ENCODE data around the gene CXCL9. TPM values are rescaled to one million over a fixed set of nuclear protein-coding genes. Genes with fewer than 3 reads are reported as not detected.

Gene CXCL9
- total and polyA plus RNA-seq, 4 donors: 0.22 to 2.3 (median 1.3) TPM

DNA sequence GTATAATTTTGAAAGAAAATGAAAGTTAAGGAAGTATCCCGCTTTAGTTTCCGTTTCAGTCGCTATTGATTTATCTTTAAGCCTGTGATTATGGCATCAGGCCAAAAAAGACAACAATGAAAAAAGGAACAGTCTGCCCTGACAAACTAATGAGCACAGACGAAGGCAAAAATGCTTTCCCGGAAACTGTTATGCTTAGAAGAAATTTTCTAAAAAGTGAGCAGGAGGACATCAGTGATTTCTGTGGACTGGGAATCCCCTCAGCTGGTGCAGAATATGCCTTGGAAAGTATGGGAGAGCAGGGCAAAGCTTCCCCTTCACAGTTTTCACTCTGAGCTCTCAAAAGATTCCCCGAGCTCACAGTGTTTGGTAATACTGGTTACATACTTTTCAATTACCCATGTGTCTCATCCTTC lies 21.0 kb upstream of the CXCL9 start:
- no peak for DNase-seq (ENCODE audit: low spot score)
- no peaks in the 10 kb centered on the region for H3K9me3 ChIP-seq (ENCODE audit: control insufficient read depth in 4 of 4, low read length in 3 of 4)
- TF ChIP-seq, protein P1, sequence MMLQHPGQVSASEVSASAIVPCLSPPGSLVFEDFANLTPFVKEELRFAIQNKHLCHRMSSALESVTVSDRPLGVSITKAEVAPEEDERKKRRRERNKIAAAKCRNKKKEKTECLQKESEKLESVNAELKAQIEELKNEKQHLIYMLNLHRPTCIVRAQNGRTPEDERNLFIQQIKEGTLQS (IDR thresholded peaks at IDR 0.05): no peak
- TF ChIP-seq GABPA (IDR thresholded peaks at IDR 0.05 in 1 of 2, conservative IDR thresholded peaks at IDR 0.05 in 1 of 2) (no peak), RAD21 (IDR thresholded peaks at IDR 0.05) (no peak), FOXA1 (IDR thresholded peaks at IDR 0.05) (no peak), YY1 (IDR thresholded peaks at IDR 0.05) (peak; percentile 45), FOXA2 (IDR thresholded peaks at IDR 0.05) (no peak), JUND (IDR thresholded peaks at IDR 0.05) (no peak), TAF1 (conservative IDR thresholded peaks at IDR 0.05) (no peak), RXRA (IDR thresholded peaks at IDR 0.05) (peak in 1 of 2 donors; percentile 10), EGR1 (IDR thresholded peaks at IDR 0.05; ENCODE audit: low read depth in 2 of 2) (no peak), HNF4G (IDR thresholded peaks at IDR 0.05) (no peak), SP1 (IDR thresholded peaks at IDR 0.05) (peak; percentile 24), NR2F2 (IDR thresholded peaks at IDR 0.05) (no peak), HNF4A (conservative IDR thresholded peaks at IDR 0.05) (peak in 1 of 2 donors; percentile 14)
- TF ChIP-seq, protein P2, sequence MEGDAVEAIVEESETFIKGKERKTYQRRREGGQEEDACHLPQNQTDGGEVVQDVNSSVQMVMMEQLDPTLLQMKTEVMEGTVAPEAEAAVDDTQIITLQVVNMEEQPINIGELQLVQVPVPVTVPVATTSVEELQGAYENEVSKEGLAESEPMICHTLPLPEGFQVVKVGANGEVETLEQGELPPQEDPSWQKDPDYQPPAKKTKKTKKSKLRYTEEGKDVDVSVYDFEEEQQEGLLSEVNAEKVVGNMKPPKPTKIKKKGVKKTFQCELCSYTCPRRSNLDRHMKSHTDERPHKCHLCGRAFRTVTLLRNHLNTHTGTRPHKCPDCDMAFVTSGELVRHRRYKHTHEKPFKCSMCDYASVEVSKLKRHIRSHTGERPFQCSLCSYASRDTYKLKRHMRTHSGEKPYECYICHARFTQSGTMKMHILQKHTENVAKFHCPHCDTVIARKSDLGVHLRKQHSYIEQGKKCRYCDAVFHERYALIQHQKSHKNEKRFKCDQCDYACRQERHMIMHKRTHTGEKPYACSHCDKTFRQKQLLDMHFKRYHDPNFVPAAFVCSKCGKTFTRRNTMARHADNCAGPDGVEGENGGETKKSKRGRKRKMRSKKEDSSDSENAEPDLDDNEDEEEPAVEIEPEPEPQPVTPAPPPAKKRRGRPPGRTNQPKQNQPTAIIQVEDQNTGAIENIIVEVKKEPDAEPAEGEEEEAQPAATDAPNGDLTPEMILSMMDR (IDR thresholded peaks at IDR 0.05; ENCODE audit: low read depth, low read length, missing input control): no peak
- TF ChIP-seq, protein P3, sequence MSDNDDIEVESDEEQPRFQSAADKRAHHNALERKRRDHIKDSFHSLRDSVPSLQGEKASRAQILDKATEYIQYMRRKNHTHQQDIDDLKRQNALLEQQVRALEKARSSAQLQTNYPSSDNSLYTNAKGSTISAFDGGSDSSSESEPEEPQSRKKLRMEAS (IDR thresholded peaks at IDR 0.05): no peak
- TF ChIP-seq, protein P4, sequence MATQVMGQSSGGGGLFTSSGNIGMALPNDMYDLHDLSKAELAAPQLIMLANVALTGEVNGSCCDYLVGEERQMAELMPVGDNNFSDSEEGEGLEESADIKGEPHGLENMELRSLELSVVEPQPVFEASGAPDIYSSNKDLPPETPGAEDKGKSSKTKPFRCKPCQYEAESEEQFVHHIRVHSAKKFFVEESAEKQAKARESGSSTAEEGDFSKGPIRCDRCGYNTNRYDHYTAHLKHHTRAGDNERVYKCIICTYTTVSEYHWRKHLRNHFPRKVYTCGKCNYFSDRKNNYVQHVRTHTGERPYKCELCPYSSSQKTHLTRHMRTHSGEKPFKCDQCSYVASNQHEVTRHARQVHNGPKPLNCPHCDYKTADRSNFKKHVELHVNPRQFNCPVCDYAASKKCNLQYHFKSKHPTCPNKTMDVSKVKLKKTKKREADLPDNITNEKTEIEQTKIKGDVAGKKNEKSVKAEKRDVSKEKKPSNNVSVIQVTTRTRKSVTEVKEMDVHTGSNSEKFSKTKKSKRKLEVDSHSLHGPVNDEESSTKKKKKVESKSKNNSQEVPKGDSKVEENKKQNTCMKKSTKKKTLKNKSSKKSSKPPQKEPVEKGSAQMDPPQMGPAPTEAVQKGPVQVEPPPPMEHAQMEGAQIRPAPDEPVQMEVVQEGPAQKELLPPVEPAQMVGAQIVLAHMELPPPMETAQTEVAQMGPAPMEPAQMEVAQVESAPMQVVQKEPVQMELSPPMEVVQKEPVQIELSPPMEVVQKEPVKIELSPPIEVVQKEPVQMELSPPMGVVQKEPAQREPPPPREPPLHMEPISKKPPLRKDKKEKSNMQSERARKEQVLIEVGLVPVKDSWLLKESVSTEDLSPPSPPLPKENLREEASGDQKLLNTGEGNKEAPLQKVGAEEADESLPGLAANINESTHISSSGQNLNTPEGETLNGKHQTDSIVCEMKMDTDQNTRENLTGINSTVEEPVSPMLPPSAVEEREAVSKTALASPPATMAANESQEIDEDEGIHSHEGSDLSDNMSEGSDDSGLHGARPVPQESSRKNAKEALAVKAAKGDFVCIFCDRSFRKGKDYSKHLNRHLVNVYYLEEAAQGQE (IDR thresholded peaks at IDR 0.05): no peak
- TF ChIP-seq, protein P5, sequence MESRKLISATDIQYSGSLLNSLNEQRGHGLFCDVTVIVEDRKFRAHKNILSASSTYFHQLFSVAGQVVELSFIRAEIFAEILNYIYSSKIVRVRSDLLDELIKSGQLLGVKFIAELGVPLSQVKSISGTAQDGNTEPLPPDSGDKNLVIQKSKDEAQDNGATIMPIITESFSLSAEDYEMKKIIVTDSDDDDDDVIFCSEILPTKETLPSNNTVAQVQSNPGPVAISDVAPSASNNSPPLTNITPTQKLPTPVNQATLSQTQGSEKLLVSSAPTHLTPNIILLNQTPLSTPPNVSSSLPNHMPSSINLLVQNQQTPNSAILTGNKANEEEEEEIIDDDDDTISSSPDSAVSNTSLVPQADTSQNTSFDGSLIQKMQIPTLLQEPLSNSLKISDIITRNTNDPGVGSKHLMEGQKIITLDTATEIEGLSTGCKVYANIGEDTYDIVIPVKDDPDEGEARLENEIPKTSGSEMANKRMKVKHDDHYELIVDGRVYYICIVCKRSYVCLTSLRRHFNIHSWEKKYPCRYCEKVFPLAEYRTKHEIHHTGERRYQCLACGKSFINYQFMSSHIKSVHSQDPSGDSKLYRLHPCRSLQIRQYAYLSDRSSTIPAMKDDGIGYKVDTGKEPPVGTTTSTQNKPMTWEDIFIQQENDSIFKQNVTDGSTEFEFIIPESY (IDR thresholded peaks at IDR 0.05): no peak
- H3K9ac ChIP-seq (ENCODE audit: low read depth in 1 of 2, low read length in 2 of 2): peak overlapping the region in 1 of 2 donors; percentile 53
- H3K4me3 ChIP-seq (ENCODE audit: low read depth in 1 of 3, low read length in 3 of 3): peak overlapping the region; percentile 6 to 38 (median 17)
- 2% methylated on average over 6 of the region's 6 CpGs for WGBS
- no peaks in the 10 kb centered on the region for H3K27me3 ChIP-seq (ENCODE audit: control insufficient read depth in 4 of 4, insufficient read depth in 4 of 4, low read length in 3 of 4)
- peaks cover under 1 to 10% (median 4%) of the 10 kb centered on the region in 4 donors for H3K4me1 ChIP-seq (ENCODE audit: control insufficient read depth in 4 of 4, insufficient read depth in 4 of 4, low read length in 3 of 4)
- no peak overlapping the region for H3K27ac ChIP-seq (ENCODE audit: low read depth in 1 of 2, low read length in 2 of 2)
- H3K36me3 ChIP-seq (ENCODE audit: control insufficient read depth in 4 of 4, insufficient read depth in 3 of 4, low read depth in 1 of 4, low read length in 3 of 4): no peaks in the 10 kb centered on the region
